Keratinocyte (primary cell): Measurements from ENCODE around the gene SCPEP1. TPM values are rescaled to one million over a fixed set of nuclear protein-coding genes. Genes with fewer than 3 reads are reported as not detected.
A peak's percentile ranks its signal among the peaks of the same experiment; 100 is the strongest.
"Not testable (repeated sequence)": the region's sequence is repeated elsewhere in the genome, so short reads cannot be mapped to it uniquely, and the experiment has no call there.

Source experiments
- DNase-seq: peaks from one replicate; pipeline ENCODE4 v3.0.0-alpha.2; 2011; ENCODE audit warnings: low read depth, missing footprints, low spot score
- FAIRE-seq: peaks from 2 replicates; lab custom pipeline; 2011; peaks lifted over from hg19 to GRCh38; lab: Jason Lieb, UNC
- H2AFZ ChIP-seq: 2 replicates; pipeline ENCODE4 v1.6.0; 2012; ENCODE audit warnings: low read length, control low read depth, inconsistent platforms; ENCODE audit not compliant: control insufficient read depth
- H3K27ac ChIP-seq: 2 replicates; pipeline ENCODE4 v1.5.1; 2011; ENCODE audit warnings: low read length; ENCODE audit not compliant: control insufficient read depth, insufficient read depth
- H3K27me3 ChIP-seq: 3 replicates; pipeline ENCODE4 v1.6.0; 2011; ENCODE audit warnings: low read length; ENCODE audit not compliant: control insufficient read depth, insufficient read depth; ENCODE audit errors: extremely low read depth
- H3K36me3 ChIP-seq, 2 experiments: 2 replicates in 1 of 2; 3 replicates in 1 of 2; pipeline ENCODE4 v1.5.1; 2011; ENCODE audit warnings: low read length in 2 of 2, mild to moderate bottlenecking in 1 of 2; ENCODE audit not compliant: control insufficient read depth in 2 of 2, insufficient read depth in 2 of 2; ENCODE audit errors: extremely low read depth in 1 of 2
- H3K4me1 ChIP-seq: 3 replicates; pipeline ENCODE4 v1.5.1; 2011; ENCODE audit warnings: low read length; ENCODE audit not compliant: control insufficient read depth, insufficient read depth; ENCODE audit errors: extremely low read depth
- H3K4me2 ChIP-seq: 3 replicates; pipeline ENCODE4 v1.6.0; 2011; ENCODE audit warnings: low read depth, low read length; ENCODE audit not compliant: control insufficient read depth, insufficient read depth; ENCODE audit errors: extremely low read depth
- H3K4me3 ChIP-seq, 3 experiments: fragments of 200-600 bp in 1 of 3; sonication (generic) in 1 of 3; 2 replicates in 2 of 3; 3 replicates in 1 of 3; pipeline ENCODE4 v1.5.1; 2011 to 2016; ENCODE audit warnings: low read length in 3 of 3, mild to moderate bottlenecking in 3 of 3, control low read depth in 2 of 3, inconsistent platforms in 1 of 3, low read depth in 1 of 3, mixed read lengths in 1 of 3, mixed run types in 1 of 3, moderate library complexity in 1 of 3; ENCODE audit not compliant: control insufficient read depth in 2 of 3, insufficient read depth in 2 of 3; ENCODE audit errors: extremely low read depth in 1 of 3
- H3K79me2 ChIP-seq: 2 replicates; pipeline ENCODE4 v1.6.0; 2012; ENCODE audit warnings: low read length; ENCODE audit not compliant: control insufficient read depth, insufficient read depth
- H3K9ac ChIP-seq: 3 replicates; pipeline ENCODE4 v1.6.0; 2011; ENCODE audit warnings: low read length; ENCODE audit not compliant: control insufficient read depth, insufficient read depth; ENCODE audit errors: extremely low read depth
- H3K9me1 ChIP-seq: 3 replicates; pipeline ENCODE4 v1.6.0; 2011; ENCODE audit warnings: low read length; ENCODE audit not compliant: control insufficient read depth, insufficient read depth; ENCODE audit errors: extremely low read depth
- H3K9me3 ChIP-seq: 2 replicates; pipeline ENCODE4 v1.5.1; 2012; ENCODE audit warnings: low read depth, low read length; ENCODE audit not compliant: control insufficient read depth
- H4K20me1 ChIP-seq: 3 replicates; pipeline ENCODE4 v1.6.0; 2011; ENCODE audit warnings: low read length; ENCODE audit not compliant: control insufficient read depth, insufficient read depth; ENCODE audit errors: extremely low read depth
- EZH2 ChIP-seq: IDR thresholded peaks from one replicate; pipeline ENCODE4 v1.6.1; 2012; ENCODE audit warnings: inconsistent platforms, mild to moderate bottlenecking, low read length, moderate library complexity
- dilution Hi-C: fragments of 300-500 bp; cut with MboI; formaldehyde crosslinking; loops from one replicate; pipeline ENCODE4 v1.7.0; 2020; ENCODE audit warnings: low sequenced_read_pairs; ENCODE audit not compliant: extremely low pct_ligation_motif_present
- polyA plus RNA-seq, 5 experiments: library from polyadenylated mRNA; depleted of rRNA in 3 of 5; stranded (reverse) in 3 of 5; stranded (forward) in 1 of 5; unstranded in 1 of 5; fragments of >200 nt; gene quantifications; 1 replicate in 1 of 5; 2 replicates in 3 of 5; 3 replicates in 1 of 5; pipeline versions ENCODE4 v1.2.1 to v1.2.3, GENCODE V29; 2011 to 2012; ENCODE audit warnings: missing spikeins in 2 of 5, low read depth in 1 of 5, low replicate concordance in 1 of 5
- TF ChIP-seq, protein P1 (sequence below), 3 experiments: IDR thresholded peaks in 1 of 3; conservative IDR thresholded peaks in 1 of 3; optimal IDR thresholded peaks in 1 of 3; 2 replicates in 2 of 3; 3 replicates in 1 of 3; pipeline versions ENCODE3 to v1.5.1; 2011; ENCODE audit warnings: low read length in 3 of 3, mild to moderate bottlenecking in 3 of 3, moderate library complexity in 2 of 3, control low read depth in 1 of 3, inconsistent platforms in 1 of 3; ENCODE audit not compliant: insufficient read depth in 2 of 3; ENCODE audit errors: extremely low read depth in 1 of 3

The SCPEP1 gene
- polyA plus RNA-seq, 1 donor (not counting 4 experiments of a cell fraction or from before 2014, with no cell fraction given), result 34.4 TPM

- H3K79me2 ChIP-seq, result no peaks in the 10 kb centered on the region
- no peaks in the 10 kb centered on the region for H3K27me3 ChIP-seq
- dilution Hi-C loops, result no loop called here
- H3K9me3 ChIP-seq, result no peaks in the 10 kb centered on the region
- H3K27ac ChIP-seq, result peak overlapping the region; percentile 52
- H3K9ac ChIP-seq, result peak overlapping the region; percentile 16
- no peak overlapping the region for H2AFZ ChIP-seq
- no peaks in the 10 kb centered on the region for H3K9me1 ChIP-seq
- peak; percentile 41 for DNase-seq
- H3K4me2 ChIP-seq, result peak overlapping the region; percentile 22
- TF ChIP-seq, protein P1, sequence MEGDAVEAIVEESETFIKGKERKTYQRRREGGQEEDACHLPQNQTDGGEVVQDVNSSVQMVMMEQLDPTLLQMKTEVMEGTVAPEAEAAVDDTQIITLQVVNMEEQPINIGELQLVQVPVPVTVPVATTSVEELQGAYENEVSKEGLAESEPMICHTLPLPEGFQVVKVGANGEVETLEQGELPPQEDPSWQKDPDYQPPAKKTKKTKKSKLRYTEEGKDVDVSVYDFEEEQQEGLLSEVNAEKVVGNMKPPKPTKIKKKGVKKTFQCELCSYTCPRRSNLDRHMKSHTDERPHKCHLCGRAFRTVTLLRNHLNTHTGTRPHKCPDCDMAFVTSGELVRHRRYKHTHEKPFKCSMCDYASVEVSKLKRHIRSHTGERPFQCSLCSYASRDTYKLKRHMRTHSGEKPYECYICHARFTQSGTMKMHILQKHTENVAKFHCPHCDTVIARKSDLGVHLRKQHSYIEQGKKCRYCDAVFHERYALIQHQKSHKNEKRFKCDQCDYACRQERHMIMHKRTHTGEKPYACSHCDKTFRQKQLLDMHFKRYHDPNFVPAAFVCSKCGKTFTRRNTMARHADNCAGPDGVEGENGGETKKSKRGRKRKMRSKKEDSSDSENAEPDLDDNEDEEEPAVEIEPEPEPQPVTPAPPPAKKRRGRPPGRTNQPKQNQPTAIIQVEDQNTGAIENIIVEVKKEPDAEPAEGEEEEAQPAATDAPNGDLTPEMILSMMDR (optimal IDR thresholded peaks at IDR 0.05 in 1 of 3, IDR thresholded peaks at IDR 0.05 in 1 of 3, conservative IDR thresholded peaks at IDR 0.05 in 1 of 3; ENCODE audit: extremely low read depth in 1 of 3, insufficient read depth in 2 of 3, low read length in 3 of 3), result no peak
- TF ChIP-seq EZH2, result no peak
- peak; percentile 58 for FAIRE-seq
- no peaks in the 10 kb centered on the region for H4K20me1 ChIP-seq
- peaks cover 33% of the 10 kb centered on the region for H3K4me1 ChIP-seq
- peaks cover 3 to 10% of the 10 kb centered on the region in 2 experiments for H3K36me3 ChIP-seq
- H3K4me3 ChIP-seq, result no peak overlapping the region
Measured at GRCh38 chr17:56936697-56937322, 41.1 kb upstream of the SCPEP1 start.

DNA sequence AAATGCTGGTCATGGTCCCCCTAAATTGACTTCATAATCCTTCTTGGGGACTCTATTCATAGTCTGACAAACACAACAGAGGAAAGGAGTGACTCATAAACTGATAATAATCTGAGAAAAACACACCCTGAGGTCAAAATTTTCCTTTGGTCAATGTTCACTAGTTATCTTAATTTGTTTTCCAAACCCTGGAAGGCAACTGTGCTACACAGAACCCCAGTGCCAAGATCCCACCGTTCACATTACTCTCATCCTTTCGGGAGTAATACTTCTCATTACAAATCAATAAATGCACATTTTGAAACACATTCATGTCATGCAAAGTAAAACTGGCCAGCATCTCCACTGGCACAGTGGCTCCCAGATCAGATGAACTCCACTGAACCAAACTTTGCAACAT, 40.2 kb upstream of the SCPEP1 start:
- Histone ChIP-seq H3K9me3 (no peaks in the 10 kb centered on the region), H3K36me3 (peaks cover 4 to 10% of the 10 kb centered on the region in 2 experiments), H3K4me1 (peaks cover 33% of the 10 kb centered on the region), H3K79me2 (no peaks in the 10 kb centered on the region), H3K4me3 (no peak overlapping the region), H2AFZ (no peak overlapping the region), H4K20me1 (no peaks in the 10 kb centered on the region), H3K4me2 (no peak overlapping the region), H3K9me1 (no peaks in the 10 kb centered on the region), H3K9ac (no peak overlapping the region), H3K27me3 (no peaks in the 10 kb centered on the region), H3K27ac (no peak overlapping the region)
- FAIRE-seq, result peak; percentile 5
- DNase-seq, result no peak
- TF ChIP-seq, protein P1 (optimal IDR thresholded peaks at IDR 0.05 in 1 of 3, IDR thresholded peaks at IDR 0.05 in 1 of 3, conservative IDR thresholded peaks at IDR 0.05 in 1 of 3; ENCODE audit: extremely low read depth in 1 of 3, insufficient read depth in 2 of 3, low read length in 3 of 3), result no peak
- TF ChIP-seq EZH2, result no peak
- dilution Hi-C loops, result no loop called here

GRCh38 chr17:56938206-56938605, 39.7 kb upstream of the SCPEP1 start:
- H3K9me1 ChIP-seq, H2AFZ ChIP-seq, H3K27ac ChIP-seq, dilution Hi-C loops, H3K9ac ChIP-seq, FAIRE-seq, H4K20me1 ChIP-seq, H3K9me3 ChIP-seq, H3K79me2 ChIP-seq, H3K27me3 ChIP-seq, H3K4me3 ChIP-seq, DNase-seq: not testable (repeated sequence)
- Histone ChIP-seq H3K4me1 (peaks cover 33% of the 10 kb centered on the region), H3K4me2 (peak overlapping the region; percentile 31), H3K36me3 (peaks cover 4 to 10% of the 10 kb centered on the region in 2 experiments)
